Measurements from ENCODE around the gene COMTD1. TPM values are rescaled to one million over a fixed set of nuclear protein-coding genes. Genes with fewer than 3 reads are reported as not detected.

COMTD1 gene
- total and polyA plus RNA-seq, 10 of the 15 experiments (the other 5 are each of a cell fraction or from before 2014, with no cell fraction given): 0.39 to 64.3 (median 26.0) TPM

GRCh38 chr10:75281974-75282373 lies 46.2 kb upstream of the COMTD1 start:
- no peak for ATAC-seq
- SMC1A ChIA-PET (ENCODE audit: uncharacterized antibody, unreplicated experiment): interaction anchor here (1.3 kb wide), 1 partner anchor 15 kb away, joined by 5 read pairs; no protein-coding TSS in a partner anchor
- no peak for DNase-seq (ENCODE audit: low read depth, low spot score)
- no peaks in the 10 kb centered on the region for H3K79me2 ChIP-seq (ENCODE audit: control insufficient read depth, insufficient read depth, low read length)
- H3K27ac ChIP-seq (ENCODE audit: control insufficient read depth, insufficient read depth): no peak overlapping the region
- no peaks in the 10 kb centered on the region for H3K36me3 ChIP-seq (ENCODE audit: control insufficient read depth in 2 of 2, insufficient read depth in 2 of 2, low read length in 1 of 2)
- H3K9me3 ChIP-seq (replicated peaks; ENCODE audit: control insufficient read depth, insufficient read depth, low read length): no peaks in the 10 kb centered on the region
- H3K27me3 ChIP-seq (replicated peaks in 1 of 2; ENCODE audit: control insufficient read depth in 2 of 2, insufficient read depth in 2 of 2, low read length in 1 of 2): peaks cover 3 to 6% of the 10 kb centered on the region in 2 experiments; a peak in 3 of 4 replicates
- no peak for FAIRE-seq
- 6% methylated on average over 2 of the region's 2 CpGs for WGBS (ENCODE audit: insufficient coverage, insufficient replicate concordance, low lambda C conversion rate, missing lambda C conversion rate)
- H3K4me1 ChIP-seq (ENCODE audit: control insufficient read depth, insufficient read depth, low read length): no peaks in the 10 kb centered on the region
- no peak overlapping the region for H3K9ac ChIP-seq (ENCODE audit: control insufficient read depth, insufficient read depth, low read length)
- intact Hi-C loops (cut with micrococcal nuclease; ENCODE audit: unreplicated experiment): no loop called here
- CTCF ChIA-PET: interaction anchor here (1.2 kb wide), 1 partner anchor 13 kb away, joined by 3 read pairs; no protein-coding TSS in a partner anchor
- H2AFZ ChIP-seq (ENCODE audit: control insufficient read depth, low read depth, low read length): no peak overlapping the region
- no peak overlapping the region for H3K4me3 ChIP-seq
- no peaks in the 10 kb centered on the region for H4K20me1 ChIP-seq (ENCODE audit: control insufficient read depth, insufficient read depth)
- in situ Hi-C loops (cut with MboI): no loop called here
- TF ChIP-seq NR2C2 (IDR thresholded peaks at IDR 0.05; ENCODE audit: borderline replicate concordance, control insufficient read depth, insufficient read length, low read depth) (no peak), E4F1 (IDR thresholded peaks at IDR 0.05; ENCODE audit: borderline replicate concordance, partially characterized antibody) (no peak), ZNF217 (IDR thresholded peaks at IDR 0.05) (no peak), NFYB (IDR thresholded peaks at IDR 0.05; ENCODE audit: insufficient read depth, low read depth, low read length) (0 out of 2 replicates have a peak, but pooled peaks have one; percentile 19), SMARCA5 (IDR thresholded peaks at IDR 0.05) (no peak)
- no peak overlapping the region for H3K4me2 ChIP-seq (ENCODE audit: control insufficient read depth, insufficient read depth)
- POLR2A ChIA-PET: no interaction called here
- no TSS peak for BruUV-seq (replicated peaks)
- RAD21 ChIA-PET (ENCODE audit: unreplicated experiment): no interaction called here

GRCh38 chr10:75280236-75280635 lies 44.5 kb upstream of the COMTD1 start:
- Histone ChIP-seq H2AFZ (ENCODE audit: control insufficient read depth, low read depth, low read length) (no peak overlapping the region), H3K4me1 (ENCODE audit: control insufficient read depth, insufficient read depth, low read length) (no peaks in the 10 kb centered on the region), H3K36me3 (ENCODE audit: control insufficient read depth in 2 of 2, insufficient read depth in 2 of 2, low read length in 1 of 2) (no peaks in the 10 kb centered on the region), H3K9ac (ENCODE audit: control insufficient read depth, insufficient read depth, low read length) (no peak overlapping the region), H3K27me3 (replicated peaks in 1 of 2; ENCODE audit: control insufficient read depth in 2 of 2, insufficient read depth in 2 of 2, low read length in 1 of 2) (peaks cover 3 to 4% of the 10 kb centered on the region in 2 experiments; a peak in 3 of 4 replicates), H3K4me3 (no peak overlapping the region), H3K27ac (ENCODE audit: control insufficient read depth, insufficient read depth) (no peak overlapping the region), H3K79me2 (ENCODE audit: control insufficient read depth, insufficient read depth, low read length) (no peaks in the 10 kb centered on the region), H4K20me1 (ENCODE audit: control insufficient read depth, insufficient read depth) (no peaks in the 10 kb centered on the region), H3K4me2 (ENCODE audit: control insufficient read depth, insufficient read depth) (no peak overlapping the region), H3K9me3 (replicated peaks; ENCODE audit: control insufficient read depth, insufficient read depth, low read length) (no peaks in the 10 kb centered on the region)
- POLR2A ChIA-PET: no interaction called here
- intact Hi-C loops (cut with micrococcal nuclease; ENCODE audit: unreplicated experiment): no loop called here
- ATAC-seq (no peak), FAIRE-seq (no peak), DNase-seq (ENCODE audit: low read depth, low spot score) (no peak)
- 0% methylated on average over 2 of the region's 2 CpGs for WGBS (ENCODE audit: insufficient coverage, insufficient replicate concordance, low lambda C conversion rate, missing lambda C conversion rate)
- SMC1A ChIA-PET (ENCODE audit: uncharacterized antibody, unreplicated experiment): no interaction called here
- CTCF ChIA-PET: no interaction called here
- RAD21 ChIA-PET (ENCODE audit: unreplicated experiment): no interaction called here
- in situ Hi-C loops (cut with MboI): no loop called here
- BruUV-seq (replicated peaks): no TSS peak
- TF ChIP-seq NFIC (IDR thresholded peaks at IDR 0.05; ENCODE audit: low read depth, low read length) (no peak), FOXM1 (IDR thresholded peaks at IDR 0.05; ENCODE audit: low read depth, low read length) (no peak), NKRF (conservative IDR thresholded peaks at IDR 0.05) (no peak), IRF3 (IDR thresholded peaks at IDR 0.05) (no peak), RELA (IDR thresholded peaks at IDR 0.05; ENCODE audit: borderline replicate concordance, partially characterized antibody) (no peak), SREBF2 (IDR thresholded peaks at IDR 0.05; ENCODE audit: low read length) (no peak), RB1 (IDR thresholded peaks at IDR 0.05; ENCODE audit: borderline replicate concordance) (no peak), ZZZ3 (IDR thresholded peaks at IDR 0.05; ENCODE audit: control insufficient read depth, insufficient read length, low read depth) (no peak)

All from GM12878 (cell line).